HG03558 (cell line): ENCODE measurements around the gene F3.
"Not testable (repeated sequence)": the region's sequence is repeated elsewhere in the genome, so short reads cannot be mapped to it uniquely, and the experiment has no call there.

Source experiments
- ATAC-seq: cut with Tn5 transposase; IDR thresholded peaks from one replicate; pipeline ENCODE4 v1.9.1; 2021; ENCODE audit warnings: moderate number of reproducible peaks; ENCODE audit not compliant: unreplicated experiment; ENCODE audit errors: extremely low read depth

F3 gene

DNA sequence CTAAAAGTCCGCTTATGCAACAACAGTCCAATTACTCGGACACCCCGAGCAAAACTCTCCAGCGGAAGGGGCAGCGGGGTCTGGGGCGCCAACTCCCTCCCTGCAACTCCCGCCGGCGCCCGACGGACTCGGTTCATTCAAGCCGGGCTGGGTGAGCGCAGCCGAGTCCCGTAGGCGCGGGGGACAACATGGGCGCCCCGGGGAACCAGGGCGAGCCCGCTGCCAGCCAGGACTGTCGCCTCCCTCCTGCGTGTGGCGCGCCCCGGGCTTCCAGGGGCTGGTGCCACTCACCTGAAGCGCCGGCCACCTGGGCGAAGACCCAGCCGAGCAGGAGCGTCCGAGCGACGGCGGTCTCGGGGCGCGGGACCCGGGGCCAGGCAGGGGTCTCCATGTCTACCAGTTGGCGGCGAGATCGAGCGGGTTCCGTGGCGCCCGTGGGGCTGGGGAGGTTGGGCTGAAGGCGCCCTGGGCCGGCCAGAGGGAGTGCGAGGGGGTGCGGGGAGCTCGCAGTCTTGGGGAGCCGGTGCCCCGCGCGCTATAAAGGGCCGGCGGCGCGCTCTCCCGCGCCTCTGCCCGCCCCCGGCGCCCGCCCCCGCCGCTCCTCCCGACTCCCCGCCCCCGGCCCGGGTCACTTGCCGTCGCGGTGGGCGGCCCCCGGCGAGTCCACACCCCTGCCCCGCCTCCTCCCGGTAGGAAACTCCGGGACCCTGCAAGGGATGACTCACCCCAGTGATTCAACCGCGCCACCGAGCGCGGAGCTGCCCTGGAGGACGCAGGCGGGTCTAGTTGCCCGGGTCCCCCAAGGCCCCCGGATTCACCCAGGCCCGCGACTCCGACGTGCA is at the start of gene F3:
Gene F3, minus strand, starts transcription at position 514 of the 842 bp plus-strand sequence. Its CDS starts 123 bp downstream, at position 391.
- ATAC-seq, result peak; percentile 52

DNA sequence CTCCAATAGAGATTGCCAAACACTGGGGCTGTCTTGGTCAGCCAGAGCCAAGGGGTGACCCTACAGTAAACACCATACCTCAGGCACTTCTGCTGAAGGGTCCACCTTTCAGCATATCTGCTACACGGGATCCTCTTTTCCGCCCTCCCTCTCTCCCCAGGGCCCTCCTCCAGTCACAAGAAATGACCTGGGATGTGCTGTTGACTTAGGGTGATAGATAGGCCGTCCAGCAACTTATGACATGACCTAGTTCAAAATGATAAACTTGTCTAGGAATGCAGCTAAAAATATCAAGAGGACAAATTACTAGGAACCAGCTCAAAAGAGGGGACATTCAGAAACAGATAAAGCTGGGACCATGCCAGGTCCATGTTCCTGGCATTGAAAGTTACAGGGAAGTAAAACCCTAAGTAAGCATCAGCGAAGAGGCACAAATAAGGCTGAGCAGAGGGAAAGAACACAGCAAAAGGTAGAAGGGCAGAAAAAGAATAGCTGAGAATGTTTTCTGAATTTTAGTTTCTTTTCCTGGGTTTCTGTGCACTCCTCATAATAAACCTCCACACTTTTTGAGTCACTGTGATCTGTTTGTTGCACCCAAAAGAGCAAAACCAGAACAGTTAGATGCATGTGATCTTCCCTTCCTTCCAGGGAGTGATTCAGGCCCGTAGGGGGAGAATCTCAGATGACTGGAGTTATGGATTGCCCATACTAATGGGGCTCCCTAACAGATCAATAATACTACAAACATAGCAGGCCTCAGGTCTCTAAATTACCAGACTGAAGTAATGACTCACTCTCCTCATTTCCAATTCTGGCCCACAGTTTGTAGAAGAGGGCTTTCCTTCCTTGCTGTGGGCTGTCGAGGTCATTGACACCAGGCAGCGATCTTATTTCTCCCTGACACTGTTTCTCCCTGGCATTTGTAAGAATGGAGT is 48.9 kb upstream of the F3 start:
- ATAC-seq, result no peak

DNA sequence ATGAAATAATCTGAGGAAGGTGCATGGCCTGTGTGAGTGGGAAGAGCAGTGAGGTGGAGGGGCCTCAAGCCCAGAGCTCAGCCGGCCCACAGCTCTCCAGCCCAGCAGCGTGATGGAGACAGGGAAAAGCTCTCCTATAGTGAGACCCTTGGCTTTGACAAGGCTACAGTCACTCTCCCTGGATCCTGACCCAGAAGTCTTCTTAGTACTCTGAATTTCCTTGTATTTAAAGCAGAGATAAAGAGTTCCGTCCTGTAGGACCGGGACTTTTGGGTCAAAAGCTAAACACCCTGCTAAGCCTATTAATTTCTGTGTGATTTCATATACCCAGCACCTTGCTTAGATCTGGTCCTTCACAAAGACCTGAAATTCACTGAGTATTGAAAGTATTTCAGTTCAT is 48.2 kb upstream of the F3 start:
- ATAC-seq, result no peak

DNA sequence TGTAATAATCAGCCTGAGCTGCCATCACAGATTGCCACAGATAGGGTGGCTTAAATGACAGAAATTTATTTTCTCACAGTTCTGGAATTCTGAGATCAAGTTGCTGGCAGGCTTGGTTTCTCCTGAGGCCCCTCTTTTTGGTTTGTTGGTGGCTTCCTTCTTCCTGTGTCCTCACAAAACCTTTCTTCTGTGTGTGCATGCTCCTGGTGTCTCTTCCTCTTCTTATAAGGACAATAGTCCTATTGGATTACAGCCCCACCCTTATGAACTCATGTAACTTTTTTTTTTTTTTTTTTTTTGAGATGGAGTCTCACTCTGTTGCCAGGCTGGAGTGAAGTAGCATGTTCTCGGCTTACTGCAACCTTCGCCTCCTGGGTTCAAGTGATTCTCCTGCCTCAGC is 41.0 kb upstream of the F3 start:
- ATAC-seq, result no peak

DNA sequence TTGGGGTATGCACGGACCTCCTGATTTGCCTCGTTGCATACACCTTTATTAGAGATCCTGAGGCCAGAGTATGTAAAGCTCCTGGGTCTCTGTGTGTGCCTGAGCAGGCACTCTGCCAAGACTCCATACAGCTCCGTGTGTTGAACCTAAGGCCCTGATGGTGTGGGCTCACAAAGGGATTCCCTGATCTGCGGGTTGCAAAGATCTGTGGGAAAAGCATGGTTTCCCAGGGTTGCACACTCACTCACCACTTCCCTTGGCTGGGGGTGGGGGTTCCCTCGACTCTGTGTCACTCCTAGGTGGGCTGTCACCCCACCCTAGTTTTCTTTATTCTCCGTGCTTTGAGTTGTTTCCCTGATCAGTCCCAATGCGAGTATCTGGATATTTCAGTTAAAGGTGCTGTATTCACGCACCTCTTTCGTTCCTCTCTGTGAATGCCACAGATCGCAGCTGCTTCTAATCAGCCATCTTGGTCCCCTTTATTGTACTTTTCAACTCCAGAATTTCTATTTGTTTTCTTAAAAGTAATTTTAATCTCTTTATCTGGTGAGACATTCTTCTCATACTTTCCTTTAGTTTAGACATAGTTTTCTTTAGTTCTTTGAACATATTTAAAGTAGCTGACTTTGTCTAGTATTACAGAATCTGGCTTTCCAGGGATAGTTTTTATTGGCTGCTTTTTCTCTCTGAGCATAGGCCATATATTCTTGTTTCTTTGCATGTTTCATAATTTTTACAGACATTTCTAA is 39.0 kb upstream of the F3 start:
- no peak for ATAC-seq

DNA sequence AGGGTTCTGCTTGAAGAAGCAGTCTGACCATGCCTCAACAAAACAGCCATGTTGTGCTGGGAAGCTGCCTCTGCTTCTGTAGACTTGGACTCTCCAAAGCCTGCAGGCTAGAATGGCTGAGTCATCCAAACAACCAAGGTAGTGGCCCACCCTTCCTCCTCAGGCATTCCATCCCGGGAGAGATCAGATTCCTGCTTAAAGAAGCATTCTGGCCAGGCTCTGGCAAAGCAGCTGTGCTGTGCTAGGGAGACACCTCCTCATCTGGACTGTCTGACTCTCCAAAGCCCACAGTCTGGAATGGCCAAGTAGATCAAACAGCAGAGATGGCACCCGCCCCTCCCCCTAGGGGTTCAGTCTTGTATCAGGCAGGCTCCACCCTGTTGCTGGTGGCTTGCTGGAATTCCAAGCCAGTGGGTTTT is 38.3 kb upstream of the F3 start:
- ATAC-seq, result no peak

DNA sequence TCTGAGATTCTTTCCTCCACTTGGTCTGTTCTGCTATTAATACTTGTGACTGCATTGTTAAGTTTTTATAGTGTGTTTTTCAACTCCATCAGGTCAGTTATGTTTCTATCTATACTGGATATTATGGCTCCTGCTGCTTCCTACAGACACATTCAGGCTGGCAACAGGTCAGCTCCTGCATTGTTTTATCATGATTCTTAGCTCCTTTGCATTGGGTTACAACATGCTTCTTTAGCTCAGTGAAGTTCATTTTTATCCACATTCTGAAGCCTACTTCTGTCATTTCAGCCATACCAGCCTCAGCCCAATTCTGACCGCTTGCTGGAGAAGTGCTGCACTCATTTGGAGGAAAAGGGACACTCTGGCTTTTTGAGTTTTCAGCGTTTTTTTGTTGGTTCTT is 37.3 kb upstream of the F3 start:
- no peak for ATAC-seq

DNA sequence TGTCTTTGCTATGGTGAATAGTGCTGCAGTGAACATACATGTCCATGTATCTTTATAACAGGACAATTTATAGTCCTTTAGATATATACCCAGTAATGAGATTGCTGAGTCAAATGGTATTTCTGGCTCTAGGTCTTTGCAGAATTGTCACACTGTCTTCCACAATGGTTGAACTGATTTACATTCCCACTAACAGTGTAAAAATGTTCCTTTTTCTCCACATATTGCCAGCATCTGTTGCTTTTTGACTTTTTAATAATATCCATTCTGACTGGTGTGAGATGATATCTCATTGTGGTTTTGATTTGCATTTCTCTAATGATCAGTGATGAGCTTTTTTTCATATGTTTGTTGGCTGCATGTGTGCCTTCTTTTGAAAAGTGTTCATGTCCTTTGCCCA is 32.4 kb upstream of the F3 start:
- not testable (repeated sequence) for ATAC-seq

DNA sequence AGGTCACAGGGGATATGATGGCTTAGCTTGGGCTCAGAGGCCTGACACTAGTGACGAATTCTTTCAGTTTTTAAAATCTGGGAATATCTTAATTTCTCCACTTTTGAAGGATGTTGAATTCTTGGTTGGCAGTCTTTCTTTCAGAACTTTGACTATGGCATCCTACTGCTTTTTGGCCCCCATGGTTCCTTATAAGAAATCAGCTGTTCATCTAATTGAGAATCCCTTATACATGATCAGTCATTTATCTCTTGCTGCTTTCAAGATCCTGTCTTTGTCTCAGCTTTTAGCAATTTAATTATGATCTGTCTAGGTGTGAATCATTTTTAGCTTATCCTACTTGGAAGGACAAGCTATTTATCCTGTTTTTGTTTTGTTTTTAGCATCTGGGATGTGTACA is 31.2 kb upstream of the F3 start:
- ATAC-seq, result no peak

DNA sequence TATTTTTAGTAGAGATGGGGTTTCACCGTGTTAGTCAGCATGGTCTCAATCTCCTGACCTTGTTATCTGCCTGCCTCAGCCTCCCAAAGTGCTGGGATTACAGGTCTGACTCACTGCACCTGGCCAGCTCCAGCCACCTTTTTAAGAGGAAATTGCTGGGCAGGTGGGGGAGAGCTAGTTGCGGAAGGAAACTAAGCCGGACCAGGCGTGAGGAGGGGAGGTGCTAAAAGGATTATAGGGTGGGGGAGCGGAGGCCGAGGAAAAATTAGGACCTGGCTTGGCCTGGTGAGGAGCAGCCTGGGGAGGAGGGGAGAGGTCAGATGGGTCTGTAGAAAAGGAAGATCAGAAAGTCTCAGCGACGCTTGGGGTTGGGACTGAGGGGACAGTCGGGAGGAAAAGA is 29.4 kb upstream of the F3 start:
- not testable (repeated sequence) for ATAC-seq

DNA sequence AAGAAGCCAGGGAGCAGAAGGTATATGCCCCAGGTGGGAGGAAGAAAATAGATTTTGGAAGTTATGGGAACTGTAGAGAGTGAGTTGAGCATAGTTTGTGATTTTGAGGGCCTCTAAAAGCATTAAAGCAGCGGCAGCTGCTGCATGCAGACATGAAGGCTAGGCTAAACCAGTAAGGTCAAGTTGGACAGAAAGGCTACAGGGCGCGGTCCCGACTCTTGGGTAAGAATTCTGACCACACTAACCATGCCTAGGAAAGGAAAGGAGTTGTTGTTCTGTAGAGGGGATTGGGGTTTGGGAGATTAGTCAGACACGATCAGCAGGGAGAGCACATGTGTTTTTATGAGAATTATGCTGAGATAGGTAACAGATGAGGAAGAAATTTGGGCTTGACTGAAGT is 27.2 kb upstream of the F3 start:
- ATAC-seq, result not testable (repeated sequence)

DNA sequence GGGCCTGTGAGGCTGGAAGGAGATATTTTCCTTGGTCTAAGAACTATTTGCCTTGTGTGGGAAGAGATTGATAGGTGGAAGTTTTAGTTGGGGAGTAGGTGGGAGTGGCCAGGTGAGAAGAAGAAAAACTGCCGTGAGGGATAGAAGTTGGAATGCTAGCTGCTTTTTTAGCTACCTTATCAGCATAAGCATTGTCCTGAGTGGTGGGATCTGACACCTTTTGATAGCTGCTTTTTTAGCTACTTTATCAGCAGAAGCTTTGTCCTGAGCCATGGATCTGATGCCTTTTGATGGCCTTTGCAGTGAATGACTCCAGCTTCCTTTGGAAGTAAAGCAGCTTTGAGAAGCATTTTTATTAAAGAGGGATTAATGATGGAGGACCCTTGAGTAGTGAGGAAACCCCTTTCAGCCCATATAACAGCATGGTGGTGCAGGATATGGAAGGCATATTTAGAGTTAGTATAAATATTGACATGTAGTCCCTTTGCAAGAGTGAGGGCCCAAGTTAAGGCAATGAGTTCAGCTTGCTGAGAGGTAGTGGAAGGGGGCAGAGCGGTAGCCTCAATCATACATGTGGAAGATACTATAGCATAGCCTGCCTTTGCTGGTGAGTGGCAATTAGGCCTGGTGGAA is 26.5 kb upstream of the F3 start:
- ATAC-seq, result not testable (repeated sequence)

DNA sequence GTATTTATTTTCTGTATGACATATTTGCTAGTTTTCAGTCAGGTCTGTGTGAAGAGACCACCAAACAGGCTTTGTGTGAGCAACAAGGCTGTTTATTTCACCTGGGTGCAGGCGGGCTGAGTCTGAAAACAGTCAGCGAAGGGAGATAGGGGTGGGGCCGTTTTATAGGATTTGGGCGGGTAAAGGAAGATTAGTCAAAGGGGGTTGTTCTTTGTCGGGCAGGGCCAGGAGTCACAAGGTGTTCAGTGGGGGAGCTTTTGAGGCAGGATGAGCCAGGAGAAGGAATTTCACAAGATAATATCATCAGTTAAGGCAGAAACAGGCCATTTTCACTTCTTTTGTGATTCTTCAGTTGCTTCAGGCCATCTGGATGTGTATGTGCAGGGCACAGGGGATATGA is 24.9 kb upstream of the F3 start:
- ATAC-seq, result not testable (repeated sequence)

DNA sequence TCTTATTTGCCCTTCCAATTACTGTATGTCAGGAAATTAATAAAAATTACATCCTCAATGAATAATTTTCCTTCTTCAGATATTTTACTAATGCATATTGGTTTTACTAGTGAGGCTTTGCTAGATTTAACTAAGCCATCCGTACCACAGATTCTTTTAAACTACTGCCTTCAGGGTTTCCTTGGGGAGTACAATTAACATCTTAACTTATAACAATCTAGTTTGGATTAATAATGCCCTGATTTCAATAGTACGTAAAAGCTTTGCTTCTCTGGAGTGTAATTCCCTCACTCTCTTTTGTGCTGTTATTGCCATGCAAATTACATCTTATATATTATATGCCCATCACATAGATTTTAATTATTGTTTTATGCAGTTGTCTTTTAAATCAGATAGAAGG is 24.3 kb upstream of the F3 start:
- ATAC-seq, result no peak

DNA sequence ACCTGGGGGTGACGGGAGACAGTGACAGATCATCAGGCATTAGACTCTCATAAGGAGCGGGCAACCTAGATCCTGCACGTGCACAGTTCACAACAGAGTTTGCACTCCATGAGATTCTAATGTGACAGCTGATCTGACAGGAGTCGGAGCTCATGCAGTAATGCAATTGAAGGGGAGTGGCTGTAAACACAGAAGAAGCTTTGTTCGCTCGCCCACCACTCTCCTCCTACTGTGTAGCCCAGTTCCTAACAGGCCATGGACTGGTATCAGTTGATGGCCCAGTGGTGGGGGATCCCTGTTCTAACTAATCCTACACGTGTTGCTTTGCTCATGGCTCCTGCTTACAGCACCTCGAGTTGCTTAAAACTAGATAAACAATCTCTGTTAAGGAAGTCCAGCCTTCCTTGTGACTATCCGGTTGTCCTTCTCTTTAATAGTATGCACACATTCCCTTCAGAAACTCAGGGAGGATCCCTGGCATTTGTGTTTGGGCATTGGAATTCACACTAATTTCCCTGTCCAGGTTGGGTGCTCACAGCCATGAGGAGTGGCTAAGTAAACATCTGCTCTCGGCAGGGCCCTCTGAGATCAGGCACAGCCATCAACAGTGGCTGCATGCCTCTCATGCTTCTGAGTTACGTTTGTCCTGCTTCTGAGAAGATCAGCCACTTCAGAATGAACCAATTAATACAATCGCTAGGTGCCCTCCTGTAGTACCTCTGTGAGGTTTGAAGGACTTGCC is 21.1 kb upstream of the F3 start:
- ATAC-seq, result no peak

DNA sequence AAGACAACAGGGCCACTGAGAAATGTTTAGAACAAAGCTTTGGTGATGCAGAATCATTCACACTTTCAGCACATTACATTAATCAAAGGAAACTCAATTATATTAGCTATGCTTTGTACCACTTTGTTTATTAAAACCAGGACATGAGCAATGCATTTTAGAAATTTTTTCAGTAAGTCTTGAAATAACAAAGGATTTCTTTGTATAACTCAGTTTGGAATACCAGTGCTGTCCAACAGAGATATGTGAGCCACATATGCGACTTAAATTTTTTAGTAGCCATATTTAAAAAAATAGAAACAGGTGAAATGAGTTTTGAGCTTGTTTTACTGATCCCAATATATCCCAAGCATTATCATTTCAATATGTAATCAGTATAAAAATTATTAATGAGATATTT is 18.8 kb upstream of the F3 start:
- no peak for ATAC-seq

DNA sequence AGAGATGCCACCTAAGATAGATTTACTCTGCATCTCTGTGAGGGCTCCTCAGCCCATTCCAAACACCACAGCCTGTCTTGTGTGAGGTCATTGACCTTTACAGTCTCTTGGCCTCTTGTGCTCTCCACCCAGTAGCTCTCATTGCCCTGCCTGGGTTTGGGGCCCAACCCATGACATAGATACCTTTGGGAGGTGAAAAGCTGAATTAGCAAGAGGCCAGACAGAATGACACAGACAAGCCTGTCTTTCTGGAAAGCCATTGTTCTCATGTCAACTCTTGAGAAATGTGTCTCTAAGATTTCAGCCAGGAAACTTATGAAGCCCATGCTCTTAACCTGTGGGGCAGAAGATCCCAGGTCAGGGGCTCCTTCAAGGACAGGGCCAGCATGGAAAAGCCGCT is 18.4 kb upstream of the F3 start:
- no peak for ATAC-seq

DNA sequence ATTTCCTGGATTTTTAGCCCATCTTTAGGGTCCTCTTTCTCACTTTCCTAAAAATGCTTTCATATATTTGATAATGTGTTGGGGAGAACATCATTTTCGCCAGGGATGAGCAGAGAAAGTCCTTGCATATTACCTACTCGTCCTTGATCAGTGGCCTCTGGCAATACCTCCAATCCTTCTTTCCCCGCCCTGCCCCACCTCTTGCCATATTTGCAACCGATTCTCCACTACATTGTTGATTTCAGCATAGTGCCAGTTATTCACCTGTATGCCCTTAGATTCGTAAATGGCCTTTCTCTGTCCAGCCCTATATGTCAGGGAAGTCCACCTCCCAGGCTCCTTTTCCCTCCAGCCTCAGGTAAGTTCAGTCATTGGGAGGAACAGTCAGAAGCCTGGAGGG is 13.5 kb upstream of the F3 start:
- no peak for ATAC-seq

DNA sequence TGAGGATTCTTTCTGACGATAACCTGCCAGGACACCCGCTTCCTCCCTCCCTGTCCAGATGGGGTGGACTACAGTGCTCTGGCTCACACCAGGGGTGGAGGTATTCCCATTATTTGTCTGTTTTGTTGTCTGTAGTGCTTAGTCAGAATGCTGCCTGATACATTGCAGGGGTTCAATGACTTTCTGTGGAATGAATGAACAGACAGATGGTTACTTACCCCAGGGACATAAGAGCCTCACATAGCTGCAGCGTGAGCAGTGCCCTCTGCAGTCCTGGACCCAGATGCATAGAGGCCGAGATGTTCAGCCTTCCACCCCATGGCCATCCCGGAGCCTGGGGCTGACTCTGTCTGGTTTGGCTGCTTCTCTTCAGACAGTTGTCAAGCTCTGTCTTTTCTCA is 13.0 kb upstream of the F3 start:
- no peak for ATAC-seq
